Measurements from ENCODE around the gene IRGQ.

IRGQ gene

GRCh38 chr19:43534816-43535761 lies 60.8 kb downstream of the IRGQ start:
- H3K9me3 Mint-ChIP-seq, result peaks cover 10% of the 10 kb centered on the region
- H3K27ac Mint-ChIP-seq, result no peak overlapping the region
- peaks cover 22% of the 10 kb centered on the region for H3K4me1 Mint-ChIP-seq
- peaks cover 29% of the 10 kb centered on the region for H3K36me3 Mint-ChIP-seq (ENCODE audit: low read depth)
- peak; percentile 46 for DNase-seq
- ATAC-seq, result no peak
- H3K4me3 Mint-ChIP-seq, result no peak overlapping the region
- no peaks in the 10 kb centered on the region for H3K27me3 Mint-ChIP-seq
